Measurements from ENCODE around the gene TRERF1.

GRCh38 chr6:42295181-42295580 is 156.5 kb downstream of the TRERF1 start:
- TF ChIP-seq, protein P1, sequence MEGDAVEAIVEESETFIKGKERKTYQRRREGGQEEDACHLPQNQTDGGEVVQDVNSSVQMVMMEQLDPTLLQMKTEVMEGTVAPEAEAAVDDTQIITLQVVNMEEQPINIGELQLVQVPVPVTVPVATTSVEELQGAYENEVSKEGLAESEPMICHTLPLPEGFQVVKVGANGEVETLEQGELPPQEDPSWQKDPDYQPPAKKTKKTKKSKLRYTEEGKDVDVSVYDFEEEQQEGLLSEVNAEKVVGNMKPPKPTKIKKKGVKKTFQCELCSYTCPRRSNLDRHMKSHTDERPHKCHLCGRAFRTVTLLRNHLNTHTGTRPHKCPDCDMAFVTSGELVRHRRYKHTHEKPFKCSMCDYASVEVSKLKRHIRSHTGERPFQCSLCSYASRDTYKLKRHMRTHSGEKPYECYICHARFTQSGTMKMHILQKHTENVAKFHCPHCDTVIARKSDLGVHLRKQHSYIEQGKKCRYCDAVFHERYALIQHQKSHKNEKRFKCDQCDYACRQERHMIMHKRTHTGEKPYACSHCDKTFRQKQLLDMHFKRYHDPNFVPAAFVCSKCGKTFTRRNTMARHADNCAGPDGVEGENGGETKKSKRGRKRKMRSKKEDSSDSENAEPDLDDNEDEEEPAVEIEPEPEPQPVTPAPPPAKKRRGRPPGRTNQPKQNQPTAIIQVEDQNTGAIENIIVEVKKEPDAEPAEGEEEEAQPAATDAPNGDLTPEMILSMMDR (IDR thresholded peaks at IDR 0.05): no peak
- no peak for TF ChIP-seq POLR2A (IDR thresholded peaks at IDR 0.05)
